NT2/D1 (cell line): Measurements from ENCODE around the gene IDS.

ENCODE experiments used
- SUZ12 ChIP-seq: IDR thresholded peaks from 2 replicates; pipeline ENCODE4 v1.6.1; 2011; ENCODE audit not compliant: insufficient read length, insufficient read depth; ENCODE audit errors: extremely low read depth
- YY1 ChIP-seq: IDR thresholded peaks from 2 replicates; pipeline ENCODE4 v1.6.1; 2011; ENCODE audit not compliant: insufficient read length, insufficient read depth
- ZNF274 ChIP-seq: IDR thresholded peaks from 2 replicates; pipeline ENCODE4 v1.6.1; 2011; ENCODE audit warnings: mild to moderate bottlenecking, low read depth, low read length

DNA sequence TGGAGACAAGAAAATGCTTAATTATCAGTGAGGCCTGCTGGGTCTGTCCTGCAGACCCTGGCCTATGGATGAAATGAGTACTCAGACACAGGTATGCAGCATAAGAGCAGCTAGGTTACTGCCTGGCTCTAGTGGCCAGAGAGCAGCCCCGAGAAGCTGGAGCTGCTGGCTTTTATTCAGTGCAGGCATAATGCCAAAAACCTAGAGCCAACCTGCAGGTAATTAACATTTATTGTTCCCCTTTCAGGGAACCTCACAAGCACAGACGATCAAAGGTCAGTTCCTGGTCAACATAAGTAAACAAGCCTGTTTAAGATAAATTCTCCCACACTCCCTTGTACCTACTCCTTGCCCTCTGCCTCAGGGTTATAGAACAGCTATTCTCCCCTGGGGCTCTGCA is 13.3 kb downstream of the IDS start:
- no peak for TF ChIP-seq SUZ12
- no peak for TF ChIP-seq ZNF274
- no peak for TF ChIP-seq YY1
